Activated CD4-positive, alpha-beta T cell treated with anti-CD3 and anti-CD28 coated beads, Interleukin-2, amount 50 U/mL, for 4 hours (primary cell): ENCODE measurements around the gene TPM4.
"Not testable (repeated sequence)": the region's sequence is repeated elsewhere in the genome, so short reads cannot be mapped to it uniquely, and the experiment has no call there.

Experiments
- DNase-seq, 2 experiments: peaks; one replicate each; pipeline ENCODE4 v3.0.0-alpha.2; 2020

Gene TPM4

GRCh38 chr19:16099314-16099965 is 23.1 kb downstream of the TPM4 start:
- DNase-seq = not testable (repeated sequence)

DNA sequence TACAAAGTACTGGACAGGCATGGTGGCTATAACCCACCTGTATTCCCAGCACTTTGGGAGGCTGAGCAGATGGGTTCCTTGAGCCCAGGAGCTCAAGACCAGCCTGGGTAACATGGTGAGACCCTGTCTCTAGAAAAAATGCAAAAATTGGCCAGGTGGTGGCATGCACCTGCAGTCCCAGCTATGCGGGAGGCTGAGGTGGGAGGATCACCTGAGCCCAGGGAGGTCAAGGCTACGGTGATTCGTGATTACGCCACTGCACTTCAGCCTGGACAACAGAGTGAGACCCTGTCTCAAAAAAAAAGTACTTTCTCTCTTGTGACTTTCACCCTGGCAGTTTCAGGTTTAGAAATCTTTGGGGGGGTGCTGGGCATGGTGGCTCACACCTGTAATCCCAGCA is 24.2 kb downstream of the TPM4 start:
- no peak for DNase-seq

DNA sequence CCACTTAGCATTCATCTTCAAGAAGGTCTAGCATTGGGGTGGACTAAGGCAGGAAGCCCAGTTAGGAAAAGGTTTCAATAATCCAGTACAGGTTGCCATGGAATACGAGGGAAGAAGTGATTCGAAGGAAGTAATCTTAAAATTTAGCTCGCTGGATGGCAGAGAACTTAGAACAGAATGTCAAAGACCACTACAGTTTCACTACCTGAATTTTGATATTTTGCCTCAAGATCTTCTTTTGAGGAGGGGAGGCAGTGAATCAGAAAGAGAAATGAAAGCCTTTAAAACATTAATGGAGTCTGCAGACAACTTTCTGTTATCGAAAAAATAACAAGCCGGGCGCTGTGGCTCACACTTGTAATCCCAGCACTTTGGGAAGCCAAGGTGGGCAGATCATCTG is 28.4 kb downstream of the TPM4 start:
- no peak for DNase-seq

DNA sequence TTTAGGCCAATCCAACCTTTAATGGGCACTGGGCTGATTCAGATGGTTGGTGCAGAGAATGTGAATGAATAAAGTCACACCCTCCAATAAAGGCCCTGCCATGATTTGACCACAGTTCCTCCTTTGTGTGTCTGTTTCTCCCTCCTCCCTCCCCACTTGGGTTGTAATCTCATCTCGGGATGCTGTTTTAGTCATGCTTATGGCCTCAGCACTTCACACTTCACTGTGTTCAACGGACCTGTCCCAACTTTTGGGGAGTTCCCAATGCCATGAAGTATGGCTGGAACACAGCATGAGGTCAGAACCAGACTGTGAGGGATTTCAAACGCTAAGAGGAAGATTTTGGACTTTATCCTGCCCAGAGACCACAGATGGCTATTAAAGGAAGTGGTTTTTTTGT is 29.8 kb downstream of the TPM4 start:
- no peak for DNase-seq

DNA sequence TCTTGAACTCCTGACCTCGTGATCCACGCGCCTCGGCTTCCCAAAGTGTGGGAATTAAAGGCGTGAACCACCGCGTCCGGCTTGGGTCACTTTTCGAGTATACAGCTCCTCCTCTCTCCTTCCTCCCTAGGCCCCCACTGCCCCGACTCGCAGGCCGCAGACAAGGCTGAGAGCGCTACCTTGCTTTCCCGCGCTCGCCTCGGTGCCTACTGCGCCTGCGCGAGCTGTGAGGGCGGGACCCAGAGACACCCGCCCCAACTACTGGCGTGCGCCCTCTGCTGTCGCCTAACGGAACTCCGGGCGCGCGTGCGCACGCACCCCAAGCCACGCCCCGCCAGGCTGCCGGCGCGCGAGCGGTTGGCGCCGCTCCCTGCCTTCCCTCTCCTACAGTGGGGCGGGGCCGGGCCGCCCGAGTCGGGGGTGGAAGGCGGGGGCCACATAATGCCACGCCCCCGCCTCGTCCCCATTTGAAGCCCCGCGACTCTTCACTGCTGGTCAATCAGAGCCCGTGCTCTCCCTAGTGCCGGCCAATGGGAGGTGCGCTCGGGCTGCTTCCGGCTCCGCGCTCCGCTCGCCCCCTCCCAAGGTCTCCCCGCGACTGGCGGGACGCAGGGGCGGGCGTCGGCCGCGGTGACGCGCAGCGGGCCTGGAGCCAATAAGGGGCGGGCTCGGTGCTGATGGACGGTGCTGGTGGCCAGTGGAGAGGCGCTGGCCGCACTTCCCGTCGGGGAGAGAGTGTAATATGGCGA is 35.0 kb downstream of the TPM4 start, which contains the start of gene RAB8A:
Gene RAB8A (plus strand): TSS at position 730 of the 749 bp plus-strand sequence. CDS start 13 bp downstream, at position 743.
- DNase-seq = peak; percentile 96 to 97

- DNase-seq = no peak
Measured at GRCh38 chr19:16111909-16112752, 35.8 kb downstream of the TPM4 start.

- DNase-seq = no peak
Measured at GRCh38 chr19:16112778-16113177, 36.5 kb downstream of the TPM4 start.

- DNase-seq = no peak
Measured at GRCh38 chr19:16113727-16114126, 37.4 kb downstream of the TPM4 start.

GRCh38 chr19:16115301-16116039 is 39.2 kb downstream of the TPM4 start:
- DNase-seq = no peak

DNA sequence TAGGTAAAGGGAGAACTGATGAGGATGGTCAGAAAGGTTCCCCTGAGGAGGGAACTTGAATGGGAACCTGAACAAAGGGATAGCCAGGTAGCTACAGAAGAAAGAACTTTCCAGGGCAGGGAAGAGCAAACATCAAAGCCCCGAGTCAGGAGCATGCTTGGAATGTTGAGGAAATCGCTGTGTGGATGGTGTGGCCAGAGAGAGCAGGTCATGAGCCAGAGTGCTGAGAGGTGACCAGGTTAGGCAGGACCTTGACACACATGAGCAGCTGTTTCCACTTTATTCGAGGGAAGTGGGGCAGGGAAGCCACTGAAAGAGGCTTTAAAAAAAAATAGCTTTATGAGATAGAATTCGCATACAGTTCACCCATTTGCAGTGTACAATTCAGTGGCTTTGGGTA is 39.8 kb downstream of the TPM4 start:
- DNase-seq = no peak

- no peak for DNase-seq
Measured at GRCh38 chr19:16117594-16118033, 41.3 kb downstream of the TPM4 start.

GRCh38 chr19:16118489-16119033 is 42.3 kb downstream of the TPM4 start:
- no peak for DNase-seq

GRCh38 chr19:16119075-16119857 is 43.0 kb downstream of the TPM4 start:
- not testable (repeated sequence) for DNase-seq

- DNase-seq = no peak
Measured at GRCh38 chr19:16121141-16121540, 44.8 kb downstream of the TPM4 start.

GRCh38 chr19:16121967-16122366 is 45.7 kb downstream of the TPM4 start:
- DNase-seq = no peak

DNA sequence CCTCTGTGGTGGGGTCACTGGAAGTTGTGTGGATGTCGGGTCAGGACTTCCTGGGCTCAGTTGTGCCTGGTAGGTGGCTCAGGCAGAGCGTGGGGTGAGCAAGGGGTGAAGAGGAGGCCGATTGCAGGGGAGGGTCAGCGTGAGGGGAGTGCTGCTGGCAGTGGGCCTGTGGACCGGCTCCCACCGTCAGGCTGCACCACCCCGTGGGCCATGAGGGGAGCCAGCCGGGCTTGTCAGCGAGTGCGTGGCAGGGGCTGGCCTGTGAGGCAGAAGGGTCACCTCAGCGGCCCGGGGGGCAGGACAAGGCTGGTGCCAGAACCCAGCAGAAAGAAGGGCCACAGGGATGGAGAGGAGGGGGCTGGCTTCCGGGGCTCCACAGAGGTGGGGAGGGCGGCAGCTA is 48.7 kb downstream of the TPM4 start:
- no peak for DNase-seq

DNA sequence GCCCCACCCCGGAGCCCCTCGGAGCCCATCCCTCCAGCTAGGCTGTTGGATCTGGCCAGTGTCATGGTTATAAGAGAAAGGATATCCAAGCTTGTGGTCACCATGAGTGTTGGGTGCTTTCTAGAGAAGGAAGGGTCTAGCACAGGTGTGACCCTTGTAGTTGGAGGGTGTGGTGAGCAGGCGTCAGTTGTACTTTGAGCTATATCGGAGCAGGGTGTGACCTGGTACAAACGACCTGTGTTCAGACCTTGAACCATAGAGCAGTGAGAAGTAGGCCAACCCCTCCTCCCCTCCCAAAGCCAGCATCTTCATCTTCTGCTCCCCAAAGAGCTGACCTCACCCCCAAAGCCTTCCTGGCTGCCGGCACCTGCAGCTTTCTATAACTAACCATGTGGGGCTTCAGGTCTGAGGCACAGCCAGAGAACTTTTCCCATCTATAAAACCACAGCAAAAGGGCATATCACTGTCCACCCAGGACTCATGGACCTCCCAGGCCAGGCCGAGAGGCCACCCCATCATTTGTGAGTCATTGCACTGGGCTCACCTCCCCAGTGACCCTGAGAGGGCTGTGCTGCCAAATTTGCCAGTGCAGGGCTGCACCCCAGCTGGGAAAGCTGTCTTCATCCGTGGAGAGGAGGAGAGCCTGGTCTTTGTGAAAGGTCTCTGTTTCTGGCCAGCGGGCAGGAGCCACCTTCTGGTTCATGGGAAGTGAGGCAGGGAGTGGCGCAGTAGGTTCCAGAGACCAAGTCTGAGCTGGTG is 49.6 kb downstream of the TPM4 start:
- DNase-seq = no peak

DNA sequence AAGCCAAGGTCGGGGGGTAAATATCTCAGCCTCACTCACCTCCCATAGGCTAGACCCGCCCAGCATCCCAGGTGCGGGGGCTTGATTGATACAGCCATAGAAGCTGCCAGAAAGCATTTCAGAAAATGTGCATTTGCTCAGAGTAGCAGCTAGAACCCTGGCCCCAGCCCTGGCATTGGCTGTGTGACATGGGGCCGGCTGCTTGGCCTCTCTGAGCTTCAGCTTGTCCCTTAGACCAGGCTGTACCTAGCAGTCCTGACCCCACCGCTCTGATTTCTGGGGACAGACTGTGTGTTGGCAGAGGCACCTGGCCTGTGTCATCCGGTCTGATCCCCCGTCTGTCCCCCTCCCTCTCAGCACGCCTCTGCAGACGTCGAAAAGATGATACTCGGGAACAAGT is 50.8 kb downstream of the TPM4 start:
- no peak for DNase-seq

- no peak for DNase-seq
Measured at GRCh38 chr19:16127776-16128371, 51.6 kb downstream of the TPM4 start.

DNA sequence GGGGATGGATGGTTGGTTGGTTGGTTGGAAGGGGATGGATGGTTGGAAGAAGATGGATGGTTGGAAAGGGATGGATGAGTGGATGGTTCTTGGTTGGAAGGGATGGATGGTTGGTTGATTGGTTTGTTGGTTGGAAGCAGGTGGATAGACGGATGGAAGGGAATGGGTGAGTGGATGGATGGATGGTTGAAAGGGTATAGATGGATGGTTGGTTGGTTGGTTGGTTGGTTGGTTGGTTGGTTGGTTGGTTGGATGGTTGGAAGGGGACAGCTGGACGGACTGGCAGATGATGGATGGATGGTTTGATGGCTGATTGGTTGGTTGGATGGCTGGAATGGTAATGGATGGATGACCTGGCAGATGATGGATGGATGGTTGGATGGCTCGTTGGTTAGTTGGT is 55.4 kb downstream of the TPM4 start:
- DNase-seq = no peak
